Progenitor cell of endocrine pancreas (in vitro differentiated cells): ENCODE measurements around the gene GRIA2. TPM values are rescaled to one million over a fixed set of nuclear protein-coding genes. Genes with fewer than 3 reads are reported as not detected.

Experiments
- DNase-seq: peaks from one replicate; pipeline ENCODE4 v3.0.0; 2021; ENCODE audit warnings: low spot score; ENCODE audit not compliant: unreplicated experiment
- H3K27ac Mint-ChIP-seq: 2 replicates; pipeline ENCODE4 v1.8.0; 2021; ENCODE audit warnings: mild to moderate bottlenecking, moderate library complexity, mixed read lengths
- H3K27me3 Mint-ChIP-seq: 2 replicates; pipeline ENCODE4 v1.8.0; 2021; ENCODE audit warnings: mixed read lengths
- H3K36me3 Mint-ChIP-seq: 2 replicates; pipeline ENCODE4 v1.8.0; 2022; ENCODE audit warnings: mixed read lengths; ENCODE audit not compliant: insufficient read depth
- H3K4me1 Mint-ChIP-seq: 2 replicates; pipeline ENCODE4 v1.8.0; 2021; ENCODE audit warnings: low read depth, mixed read lengths
- H3K4me3 Mint-ChIP-seq: 2 replicates; pipeline ENCODE4 v1.8.0; 2021; ENCODE audit warnings: low read depth, mild to moderate bottlenecking, moderate library complexity, mixed read lengths
- H3K9me3 Mint-ChIP-seq: 2 replicates; pipeline ENCODE4 v1.8.0; 2021; ENCODE audit warnings: low read depth, mixed read lengths
- total RNA-seq: library from RNA; stranded (reverse); gene quantifications from 2 replicates; pipeline ENCODE4 v1.2.1, GENCODE V29; 2021
- TF ChIP-seq, protein P1 (sequence below): fragments of 200-600 bp; sonication (generic); IDR thresholded peaks from one replicate; pipeline ENCODE4 v1.5.0; 2021; ENCODE audit warnings: antibody characterized with exemption, mild to moderate bottlenecking; ENCODE audit not compliant: unreplicated experiment

GRIA2 gene
- total RNA-seq, 1 donor from 2014 or later, result 2.5 TPM

DNA sequence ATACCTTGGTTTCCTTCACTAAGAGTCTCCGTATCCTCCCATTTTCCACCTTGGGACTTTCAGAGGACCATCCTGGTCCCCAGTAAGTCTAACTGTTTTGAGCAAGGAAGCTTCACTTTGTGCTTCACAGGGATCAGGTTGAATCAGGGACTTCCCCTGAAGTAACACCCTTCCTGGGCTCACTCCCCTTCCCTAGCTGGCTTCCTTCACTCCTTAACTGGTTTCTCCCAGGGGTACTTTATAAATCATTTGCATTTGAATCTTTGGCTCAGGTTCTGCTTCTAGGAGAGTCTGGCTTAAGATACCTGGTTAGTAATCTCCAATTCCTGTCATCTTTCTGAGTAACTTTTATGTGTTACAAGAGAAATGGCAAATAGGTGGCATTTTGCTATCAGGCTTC is 24.5 kb upstream of the GRIA2 start:
- H3K27ac Mint-ChIP-seq, result no peak overlapping the region
- DNase-seq, result no peak
- no peak overlapping the region for H3K4me3 Mint-ChIP-seq
- H3K9me3 Mint-ChIP-seq, result no peaks in the 10 kb centered on the region
- no peaks in the 10 kb centered on the region for H3K27me3 Mint-ChIP-seq
- TF ChIP-seq, protein P1, sequence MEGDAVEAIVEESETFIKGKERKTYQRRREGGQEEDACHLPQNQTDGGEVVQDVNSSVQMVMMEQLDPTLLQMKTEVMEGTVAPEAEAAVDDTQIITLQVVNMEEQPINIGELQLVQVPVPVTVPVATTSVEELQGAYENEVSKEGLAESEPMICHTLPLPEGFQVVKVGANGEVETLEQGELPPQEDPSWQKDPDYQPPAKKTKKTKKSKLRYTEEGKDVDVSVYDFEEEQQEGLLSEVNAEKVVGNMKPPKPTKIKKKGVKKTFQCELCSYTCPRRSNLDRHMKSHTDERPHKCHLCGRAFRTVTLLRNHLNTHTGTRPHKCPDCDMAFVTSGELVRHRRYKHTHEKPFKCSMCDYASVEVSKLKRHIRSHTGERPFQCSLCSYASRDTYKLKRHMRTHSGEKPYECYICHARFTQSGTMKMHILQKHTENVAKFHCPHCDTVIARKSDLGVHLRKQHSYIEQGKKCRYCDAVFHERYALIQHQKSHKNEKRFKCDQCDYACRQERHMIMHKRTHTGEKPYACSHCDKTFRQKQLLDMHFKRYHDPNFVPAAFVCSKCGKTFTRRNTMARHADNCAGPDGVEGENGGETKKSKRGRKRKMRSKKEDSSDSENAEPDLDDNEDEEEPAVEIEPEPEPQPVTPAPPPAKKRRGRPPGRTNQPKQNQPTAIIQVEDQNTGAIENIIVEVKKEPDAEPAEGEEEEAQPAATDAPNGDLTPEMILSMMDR, result no peak
- no peaks in the 10 kb centered on the region for H3K4me1 Mint-ChIP-seq
- no peaks in the 10 kb centered on the region for H3K36me3 Mint-ChIP-seq

DNA sequence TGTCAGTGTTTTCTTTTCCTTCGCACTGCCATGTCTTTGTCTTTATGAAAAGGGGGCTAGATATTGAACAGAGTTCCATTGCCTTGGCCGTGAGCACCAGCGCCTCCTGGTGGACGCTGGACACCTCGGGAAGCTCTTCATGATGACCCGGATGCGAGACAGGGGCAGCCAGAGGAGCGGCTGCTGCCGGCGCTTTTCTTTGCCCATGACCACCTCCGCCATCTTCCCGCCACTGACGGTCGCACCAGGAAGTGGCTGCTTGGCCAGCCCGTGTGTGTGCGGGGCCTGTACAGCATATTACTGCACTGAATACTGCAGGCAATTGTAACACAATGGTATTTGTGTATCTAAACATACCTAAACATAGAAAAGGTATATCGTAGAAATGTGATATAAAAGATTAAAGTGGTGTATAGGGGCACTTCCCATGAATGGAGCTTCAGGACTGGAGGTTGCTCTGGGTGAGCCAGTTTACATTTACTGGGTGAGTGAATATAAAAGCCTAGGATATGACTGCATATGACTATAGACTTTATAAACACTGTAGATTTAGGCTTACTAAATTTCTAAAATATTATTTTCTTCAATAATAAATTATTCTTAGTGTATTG is 15.8 kb upstream of the GRIA2 start:
- Mint-ChIP-seq H3K27me3 (no peaks in the 10 kb centered on the region), H3K4me3 (no peak overlapping the region), H3K4me1 (no peaks in the 10 kb centered on the region), H3K36me3 (no peaks in the 10 kb centered on the region), H3K9me3 (no peaks in the 10 kb centered on the region), H3K27ac (no peak overlapping the region)
- TF ChIP-seq, protein P1, result peak; percentile 48
- no peak for DNase-seq

DNA sequence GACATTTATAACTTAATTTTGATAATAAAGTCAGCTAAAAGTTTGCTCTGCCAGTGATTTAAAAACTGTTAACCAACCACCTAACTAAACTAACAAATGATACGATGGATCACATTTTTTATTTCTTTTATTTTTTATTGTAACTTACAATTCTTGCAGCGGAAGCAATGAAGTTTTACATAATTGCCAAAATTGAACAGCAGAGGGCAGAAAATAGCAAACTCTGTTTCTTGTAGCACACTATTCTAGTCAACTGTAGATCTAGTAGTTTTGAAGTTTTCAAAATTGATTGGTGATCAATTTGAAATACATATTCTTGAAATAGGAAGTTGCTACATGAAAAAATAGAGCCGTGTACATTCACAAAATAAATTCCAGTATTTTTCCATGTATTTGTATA is 2.8 kb upstream of the GRIA2 start:
- H3K9me3 Mint-ChIP-seq, result no peaks in the 10 kb centered on the region
- DNase-seq, result no peak
- TF ChIP-seq, protein P1, result peak; percentile 76
- H3K27ac Mint-ChIP-seq, result no peak overlapping the region
- no peaks in the 10 kb centered on the region for H3K36me3 Mint-ChIP-seq
- H3K4me1 Mint-ChIP-seq, result peaks cover 10% of the 10 kb centered on the region
- no peak overlapping the region for H3K4me3 Mint-ChIP-seq
- H3K27me3 Mint-ChIP-seq, result peaks cover 49% of the 10 kb centered on the region

DNA sequence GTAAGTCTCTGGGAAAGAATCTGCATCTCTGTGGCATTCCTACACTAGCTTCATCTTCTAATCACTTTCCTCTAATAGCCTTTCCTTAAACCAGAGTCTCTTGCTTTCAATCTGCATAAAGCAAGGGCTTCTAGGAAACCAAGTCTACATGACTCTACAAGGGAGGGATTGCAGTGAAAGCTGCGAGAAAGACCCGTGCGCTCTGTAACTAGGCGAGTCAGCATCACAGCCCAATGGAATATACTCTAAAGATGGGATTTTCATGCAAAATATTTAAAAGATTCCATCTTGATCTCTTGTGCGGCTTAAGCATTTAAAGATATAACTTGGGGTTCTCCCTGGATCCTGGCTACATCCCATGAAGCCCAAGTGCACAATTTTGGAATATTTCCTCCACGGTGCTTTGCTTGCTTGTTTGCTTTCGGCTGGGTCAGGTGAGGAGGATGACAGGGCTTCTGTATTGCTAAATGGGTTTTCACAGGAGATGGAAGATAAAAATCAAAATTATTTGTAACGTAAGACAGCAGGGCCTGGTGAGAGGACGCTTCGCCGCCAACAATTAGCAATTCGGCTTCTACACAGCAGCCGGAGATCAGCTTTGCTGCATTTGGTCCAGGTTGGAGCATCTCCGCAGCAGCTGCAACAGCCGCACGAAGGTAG is 687 bp upstream of the GRIA2 start:
- TF ChIP-seq, protein P1, result no peak
- Mint-ChIP-seq H3K4me3 (peak overlapping the region; percentile 2), H3K27ac (no peak overlapping the region), H3K9me3 (no peaks in the 10 kb centered on the region), H3K4me1 (peaks cover 14% of the 10 kb centered on the region), H3K36me3 (no peaks in the 10 kb centered on the region), H3K27me3 (peaks cover 65% of the 10 kb centered on the region)
- no peak for DNase-seq

DNA sequence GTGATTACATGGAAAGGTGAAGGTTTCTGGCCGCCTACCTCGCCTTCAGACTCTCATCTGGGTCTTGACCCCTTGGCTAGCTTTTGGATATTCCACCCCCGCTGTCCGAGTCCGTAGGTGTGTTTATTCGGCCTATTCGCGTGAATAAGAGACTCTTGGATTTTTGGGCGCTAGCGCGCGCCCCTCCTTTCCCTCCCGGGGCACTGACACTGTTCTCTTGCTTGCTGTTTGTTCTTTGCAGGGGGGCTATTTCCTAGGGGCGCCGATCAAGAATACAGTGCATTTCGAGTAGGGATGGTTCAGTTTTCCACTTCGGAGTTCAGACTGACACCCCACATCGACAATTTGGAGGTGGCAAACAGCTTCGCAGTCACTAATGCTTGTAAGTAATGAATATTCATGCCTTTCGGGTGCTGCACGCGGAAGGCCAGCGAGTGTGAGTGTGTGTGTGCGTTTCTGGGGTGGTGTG is 932 bp downstream of the GRIA2 start:
- H3K9me3 Mint-ChIP-seq, result no peaks in the 10 kb centered on the region

More for the DNA sequence above, 932 bp downstream of the GRIA2 start:
- Mint-ChIP-seq H3K36me3 (no peaks in the 10 kb centered on the region), H3K27me3 (peaks cover 63% of the 10 kb centered on the region), H3K4me3 (peak overlapping the region; percentile 90), H3K27ac (peak overlapping the region; percentile 73), H3K4me1 (peaks cover 14% of the 10 kb centered on the region)
- DNase-seq, result no peak
- TF ChIP-seq, protein P1, result no peak
